HG02840 (cell line): ENCODE results near the gene EML4.
"Not testable (repeated sequence)": the region's sequence is repeated elsewhere in the genome, so short reads cannot be mapped to it uniquely, and the experiment has no call there.

Experiments used
- ATAC-seq: cut with Tn5 transposase; IDR thresholded peaks from one replicate; pipeline ENCODE4 v1.9.1; 2021; ENCODE audit warnings: mild to moderate bottlenecking, moderate library complexity, moderate number of reproducible peaks; ENCODE audit not compliant: unreplicated experiment, low FRiP score

EML4 gene

DNA sequence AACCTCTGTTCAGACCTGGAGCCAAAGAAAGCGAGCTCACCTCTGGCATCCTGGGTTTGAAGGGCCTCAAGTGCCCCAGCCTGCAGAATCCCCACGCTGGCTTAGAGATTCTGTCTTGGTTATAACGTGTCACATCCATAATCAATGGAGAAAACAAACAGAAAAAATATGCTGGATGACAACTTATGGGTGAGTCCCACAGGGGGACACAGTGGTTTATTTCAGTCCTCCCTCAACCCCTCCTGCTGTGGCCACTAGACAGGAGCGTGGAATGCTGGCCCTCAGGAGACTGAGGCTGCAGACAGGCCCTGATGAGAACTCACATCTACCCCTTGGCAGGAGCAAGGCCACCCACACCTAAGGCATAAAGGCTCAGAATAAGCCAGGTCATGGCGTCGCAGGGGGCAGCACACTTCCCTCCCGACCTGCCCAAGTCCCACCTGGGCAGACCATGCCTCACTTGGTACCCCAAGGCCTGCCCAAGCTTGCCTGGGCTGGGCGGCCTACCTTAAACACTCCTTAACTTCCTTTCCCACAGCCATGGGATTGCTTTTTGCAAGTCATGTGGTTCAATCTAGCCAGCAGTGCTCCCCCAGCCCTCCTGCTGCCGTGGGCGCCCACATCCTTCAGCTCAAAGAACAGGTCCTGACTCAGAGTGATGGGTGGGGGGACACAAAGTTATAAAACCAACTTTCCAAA is 171.9 kb downstream of the EML4 start:
- no peak for ATAC-seq

DNA sequence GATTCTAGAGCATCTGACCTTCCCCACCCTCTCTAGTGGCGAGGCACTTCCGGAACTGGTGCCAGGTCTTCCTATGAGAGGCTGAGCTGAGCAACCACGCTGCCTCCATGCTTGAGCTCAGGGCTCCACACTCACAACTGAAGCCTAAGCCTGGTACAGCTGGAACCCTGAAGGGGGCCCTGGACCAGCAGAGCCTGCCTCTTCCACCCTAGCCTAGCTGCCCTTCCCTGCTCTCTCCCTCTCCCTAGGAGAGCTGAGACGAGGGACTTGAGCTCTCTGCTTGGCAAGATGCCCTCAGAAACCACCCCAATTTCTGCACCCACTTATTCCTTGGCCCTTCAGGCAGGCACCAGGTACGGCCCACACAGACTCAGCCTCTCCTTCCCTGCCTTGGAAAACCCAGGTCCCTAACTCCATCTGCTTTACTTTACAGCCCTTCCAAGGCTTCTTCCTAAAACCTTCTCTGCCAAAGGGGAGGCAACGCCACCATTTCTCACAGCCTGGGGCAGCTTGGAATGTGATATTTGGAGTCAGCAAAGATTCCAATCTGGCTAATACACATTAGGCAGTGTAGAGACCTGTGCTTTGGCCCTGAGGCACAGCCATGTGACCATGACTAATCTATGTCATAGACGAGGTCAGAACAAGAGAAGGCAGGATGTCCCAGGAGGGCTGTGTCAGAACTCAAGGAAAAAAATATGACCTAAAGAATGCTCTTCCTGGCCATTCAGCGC is 173.1 kb downstream of the EML4 start:
- ATAC-seq: no peak

DNA sequence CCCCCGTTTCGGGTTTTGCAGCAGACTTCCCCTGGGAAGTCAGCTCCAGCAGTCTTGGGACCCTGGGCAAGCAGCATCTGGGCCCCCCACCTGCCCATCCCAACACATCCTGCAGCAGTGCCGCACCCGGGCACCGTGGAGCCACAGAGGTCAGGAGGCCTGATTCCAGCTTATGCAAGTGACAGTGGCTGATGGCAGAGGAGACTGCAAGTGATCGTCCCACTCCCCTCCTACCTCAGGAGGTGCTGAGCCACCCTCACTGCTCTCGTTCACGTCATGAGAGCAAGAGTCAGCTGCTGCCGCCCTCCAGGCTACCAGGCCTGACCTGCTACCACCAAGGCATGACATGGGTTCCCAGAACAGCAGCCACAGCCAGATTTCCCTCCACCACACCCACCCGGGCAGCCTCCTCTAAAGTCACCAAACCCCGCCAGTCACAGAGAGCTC is 173.7 kb downstream of the EML4 start:
- no peak for ATAC-seq

DNA sequence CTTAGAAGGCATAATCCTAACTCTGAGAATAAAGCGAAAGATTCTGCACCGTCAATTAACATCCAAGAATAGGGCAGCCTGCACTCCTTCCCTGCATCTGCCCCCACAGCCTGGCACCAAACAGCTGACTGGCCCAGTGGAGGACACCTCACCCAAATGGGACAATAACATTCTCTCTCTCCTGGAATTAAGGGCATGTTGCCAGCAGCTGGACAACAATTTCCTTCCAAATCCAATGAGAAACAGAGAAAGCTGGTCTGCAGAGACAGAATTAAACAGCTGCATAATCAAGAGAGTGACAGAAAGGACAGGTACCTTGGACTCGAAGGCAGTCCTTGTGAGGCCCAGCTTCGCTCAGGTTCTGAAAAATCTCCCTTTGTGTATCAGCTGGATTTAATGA is 176.8 kb downstream of the EML4 start:
- ATAC-seq: no peak

- ATAC-seq: not testable (repeated sequence)
Measured at GRCh38 chr2:42346856-42347255, 177.7 kb downstream of the EML4 start.

GRCh38 chr2:42347518-42347917 is 178.4 kb downstream of the EML4 start:
- ATAC-seq: not testable (repeated sequence)

DNA sequence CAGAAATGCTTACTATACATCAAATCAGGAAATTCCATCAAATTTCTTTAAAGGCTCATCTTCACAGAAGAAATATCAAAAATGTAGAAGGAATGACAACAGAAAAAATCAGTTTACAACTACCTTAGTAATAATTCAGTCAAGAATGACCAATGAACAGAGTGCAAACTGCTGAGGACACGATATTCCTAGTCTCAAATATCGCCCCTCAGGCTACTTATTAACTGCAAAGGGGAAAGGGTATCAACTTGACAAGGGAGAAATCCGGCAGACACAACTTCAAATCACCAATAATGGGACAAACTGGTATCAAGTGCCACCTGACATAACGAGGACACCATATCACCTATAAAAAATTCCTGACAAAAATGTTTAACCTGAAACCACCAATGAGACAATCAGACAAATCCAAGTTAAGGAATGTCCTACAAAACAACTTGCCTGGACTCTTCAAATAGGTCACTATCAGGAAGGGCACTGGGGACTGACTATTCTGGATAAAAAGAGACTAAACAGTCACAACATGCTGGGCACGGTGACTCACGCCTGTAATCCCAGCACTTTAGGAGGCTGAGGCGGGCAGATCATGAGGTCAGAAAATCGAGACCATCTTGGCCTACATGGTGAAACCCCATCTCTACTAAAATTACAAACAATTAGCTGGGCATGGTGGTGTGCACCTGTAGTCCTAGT is 179.1 kb downstream of the EML4 start:
- ATAC-seq: no peak

DNA sequence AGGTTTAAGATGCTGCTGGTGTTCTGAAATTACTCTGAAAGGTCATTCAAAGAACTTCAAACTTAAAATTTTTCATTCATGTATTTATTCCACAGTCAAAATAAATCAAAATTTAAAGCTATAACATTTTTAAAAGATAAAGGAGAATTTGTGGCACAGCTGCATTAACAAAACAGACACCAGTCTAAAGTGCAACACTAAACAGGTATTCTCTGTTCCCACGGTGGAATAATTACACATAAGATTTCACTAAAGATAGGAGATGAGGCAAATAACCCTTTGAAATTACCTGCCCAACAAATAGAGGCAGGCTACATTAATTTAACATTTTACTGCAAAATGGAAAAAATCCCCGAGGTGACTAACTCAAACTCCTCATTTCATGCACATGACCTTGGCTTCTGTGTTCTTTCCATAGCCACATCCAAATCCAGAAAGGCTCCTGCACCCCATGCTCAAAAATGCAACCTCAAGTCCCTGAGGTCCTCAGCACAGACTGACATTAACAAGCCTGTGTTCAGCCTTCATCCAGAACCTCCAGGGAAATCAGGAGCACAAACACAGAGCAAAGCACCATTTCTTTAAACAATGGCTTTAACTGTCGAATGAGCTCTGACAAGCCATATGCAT is 181.4 kb downstream of the EML4 start:
- ATAC-seq: no peak

GRCh38 chr2:42351864-42352263 is 182.7 kb downstream of the EML4 start:
- ATAC-seq: no peak

DNA sequence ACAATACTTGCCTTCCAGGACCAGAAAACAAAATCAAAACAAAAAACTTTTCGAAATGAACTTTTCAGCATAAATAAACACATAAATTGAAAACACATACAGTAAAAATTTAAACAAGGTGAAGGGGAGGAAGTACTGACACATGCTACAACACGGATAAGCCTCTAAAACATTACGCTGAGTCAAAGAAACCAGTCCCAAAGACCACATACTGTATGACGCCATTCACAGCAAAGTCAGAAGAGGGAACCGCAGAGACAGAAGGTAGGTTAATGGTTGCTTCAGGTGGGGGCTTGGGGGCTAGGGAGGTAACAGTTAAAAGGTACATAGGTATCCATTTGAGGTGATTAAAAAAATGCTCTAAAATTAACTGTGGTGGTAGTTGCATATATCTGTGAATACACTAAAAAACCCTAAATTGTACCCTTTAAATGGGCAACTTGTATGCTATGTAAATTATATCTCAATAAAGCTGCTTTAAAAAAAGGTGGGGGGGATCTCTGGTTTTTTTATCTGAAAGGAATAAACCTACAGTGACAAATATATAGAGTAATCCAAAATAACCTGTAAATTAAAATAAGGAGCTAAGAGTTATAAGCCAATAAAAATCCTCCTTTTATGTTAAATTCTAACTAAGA is 184.8 kb downstream of the EML4 start:
- no peak for ATAC-seq

DNA sequence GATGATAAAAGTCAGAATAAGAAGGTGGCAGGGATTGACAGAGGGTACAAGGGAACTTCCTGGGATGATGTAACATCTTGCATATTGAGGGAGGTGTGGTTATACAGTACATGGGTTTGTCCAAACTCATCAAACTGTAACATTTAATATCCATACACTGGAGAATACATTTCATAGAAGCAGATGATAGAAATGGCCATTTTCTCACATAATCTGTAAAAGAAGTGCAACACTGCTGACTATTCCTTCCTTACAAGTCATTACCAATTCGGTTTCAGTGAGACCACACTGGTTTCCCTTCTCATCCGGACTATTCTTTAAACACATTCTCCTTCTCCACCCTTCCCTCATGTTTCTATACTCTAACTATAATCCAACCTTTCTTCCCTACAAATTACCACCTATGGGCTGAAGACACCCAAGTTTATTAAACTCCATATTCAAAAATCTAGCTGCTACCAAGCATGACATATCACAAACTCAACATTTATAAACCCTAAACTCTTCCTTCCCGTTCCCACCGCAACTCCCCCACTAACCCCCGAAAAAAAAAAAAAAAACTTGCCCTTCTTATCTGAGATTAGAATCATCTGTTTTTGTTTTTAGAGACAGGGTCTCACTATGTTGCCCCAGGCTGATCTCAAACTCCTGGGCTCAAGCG is 190.3 kb downstream of the EML4 start:
- ATAC-seq: no peak

- ATAC-seq: no peak
Measured at GRCh38 chr2:42359965-42360483, 190.9 kb downstream of the EML4 start.

DNA sequence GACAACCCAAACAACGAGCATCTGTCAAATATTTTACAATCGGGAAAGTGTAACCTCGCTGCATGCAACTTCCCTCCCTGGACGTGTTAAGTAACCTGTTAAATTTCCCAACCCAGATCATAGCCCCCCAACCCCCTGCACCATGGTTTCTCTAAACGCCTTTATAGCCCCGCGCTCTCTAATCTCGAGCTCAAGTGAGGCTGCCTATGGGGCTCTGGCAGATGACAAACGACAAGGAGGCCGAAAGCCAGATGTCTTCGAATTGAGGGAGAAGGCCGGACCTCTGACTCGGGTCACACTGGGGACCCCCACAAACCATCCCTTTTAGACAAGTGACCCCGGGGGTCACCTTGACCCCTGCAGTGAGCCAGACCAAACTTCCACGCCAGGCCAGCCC is 191.3 kb downstream of the EML4 start:
- no peak for ATAC-seq

GRCh38 chr2:42360890-42361727 is 192.0 kb downstream of the EML4 start, which contains the start of gene COX7A2L:
COX7A2L (minus strand) TSS chr2:42361217; CDS start chr2:42361161, 56 bp downstream.
- peak; percentile 96 for ATAC-seq

- ATAC-seq: no peak
Measured at GRCh38 chr2:42361728-42362283, 192.7 kb downstream of the EML4 start.

DNA sequence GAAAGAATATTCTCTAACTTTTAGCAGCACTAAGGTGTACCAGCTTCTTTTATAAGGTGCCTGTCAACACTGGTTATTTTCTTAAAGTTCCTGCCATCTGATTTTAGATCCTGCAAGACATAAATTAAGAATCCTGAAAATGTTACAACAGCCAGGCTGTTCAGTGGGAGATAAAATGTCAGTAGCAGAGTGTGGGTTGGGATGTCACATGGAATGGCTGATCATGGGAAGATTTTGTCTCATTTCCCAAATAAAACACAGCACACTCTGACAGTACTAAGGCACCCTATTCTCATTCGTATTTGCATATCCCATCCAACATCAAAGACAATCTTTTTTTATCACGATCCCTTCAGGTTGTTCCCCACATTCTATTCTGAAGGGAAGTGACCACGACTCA is 194.3 kb downstream of the EML4 start:
- ATAC-seq: no peak

- no peak for ATAC-seq
Measured at GRCh38 chr2:42364658-42365057, 195.5 kb downstream of the EML4 start.

DNA sequence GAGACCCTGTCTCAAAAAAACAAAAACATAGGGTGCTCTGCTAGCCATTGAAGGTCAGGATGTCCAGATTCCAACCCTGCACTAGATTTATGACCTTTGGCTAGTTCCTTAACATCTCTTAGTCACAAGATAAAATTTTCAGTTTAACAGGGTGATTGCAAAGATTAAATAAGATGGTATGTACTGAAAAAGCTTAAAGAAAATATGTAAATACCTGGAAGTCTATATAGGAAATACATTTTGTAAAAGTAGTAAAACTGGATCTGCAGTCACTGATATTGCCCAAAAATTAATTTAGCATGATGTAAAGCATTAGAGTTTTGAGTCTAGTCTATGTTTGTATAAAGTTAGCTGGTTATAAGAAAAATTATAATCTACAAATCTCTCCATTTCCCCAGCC is 197.3 kb downstream of the EML4 start:
- no peak for ATAC-seq
